UCSD-AML1 (cell line): ENCODE data around the gene CASK.
A peak's percentile ranks its signal among the peaks of the same experiment; 100 is the strongest.
"Not testable (repeated sequence)": the region's sequence is repeated elsewhere in the genome, so short reads cannot be mapped to it uniquely, and the experiment has no call there.

Source experiments
- DNase-seq: peaks from one replicate; lab custom pipeline; 2025; ENCODE audit not compliant: unreplicated experiment; lab: John Stamatoyannopoulos, UW

Gene CASK

DNA sequence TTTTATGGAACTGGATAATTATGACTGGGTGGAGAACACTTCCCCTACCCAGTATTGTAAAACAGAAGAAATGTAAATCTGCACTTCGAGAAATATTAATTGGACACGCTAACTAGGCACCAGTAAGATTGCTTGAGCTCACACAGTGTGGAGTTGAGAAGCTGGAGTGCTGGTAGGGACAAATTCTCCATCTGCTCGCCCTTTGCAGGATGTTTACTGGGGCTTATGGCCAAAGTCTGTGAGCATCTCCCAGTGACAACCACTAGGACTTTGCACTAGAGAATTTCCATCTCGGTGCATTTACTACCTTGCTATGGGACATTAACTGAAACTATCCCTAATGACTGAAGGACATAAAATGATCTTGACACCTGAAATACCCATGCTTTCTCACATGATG lies 268.3 kb downstream of the CASK start:
- no peak for DNase-seq

DNA sequence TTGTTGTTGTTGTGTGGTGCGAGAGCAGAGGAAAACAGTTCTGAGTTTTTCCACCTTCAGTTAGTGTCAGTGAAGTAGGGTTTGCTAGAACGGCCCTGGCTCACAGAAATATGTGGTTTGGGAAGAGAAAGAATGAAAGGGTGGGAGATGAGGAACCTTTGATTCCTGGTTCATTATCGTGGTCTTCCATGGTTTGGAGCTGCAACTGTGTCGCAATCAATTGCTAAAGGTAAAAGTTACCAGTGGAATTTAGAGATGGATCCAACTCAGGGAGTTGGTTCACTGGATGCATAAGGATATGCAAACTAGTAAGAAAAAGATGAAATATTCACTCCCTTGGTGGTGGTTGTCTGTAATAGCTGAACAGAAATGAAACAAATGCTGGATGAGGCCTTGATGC lies 270.2 kb downstream of the CASK start:
- no peak for DNase-seq

DNA sequence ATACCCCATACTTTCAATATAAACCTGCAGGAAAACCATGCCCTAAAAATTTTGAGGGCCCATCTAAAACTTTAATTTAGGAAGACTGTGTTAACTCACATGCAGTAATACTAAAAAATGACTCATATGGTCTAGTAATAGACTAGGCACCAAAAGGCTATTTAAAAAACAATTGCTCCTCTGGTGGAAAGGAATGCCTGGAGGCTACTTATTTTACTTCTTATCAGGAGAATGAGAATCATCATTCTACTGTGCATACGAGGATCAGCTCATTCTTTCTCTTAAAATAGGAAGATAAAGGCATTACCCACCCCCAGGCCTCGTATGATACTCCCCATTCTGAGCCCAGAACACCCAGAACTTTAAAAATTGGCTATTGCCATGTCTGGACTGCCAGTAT lies 277.2 kb downstream of the CASK start:
- not testable (repeated sequence) for DNase-seq

DNA sequence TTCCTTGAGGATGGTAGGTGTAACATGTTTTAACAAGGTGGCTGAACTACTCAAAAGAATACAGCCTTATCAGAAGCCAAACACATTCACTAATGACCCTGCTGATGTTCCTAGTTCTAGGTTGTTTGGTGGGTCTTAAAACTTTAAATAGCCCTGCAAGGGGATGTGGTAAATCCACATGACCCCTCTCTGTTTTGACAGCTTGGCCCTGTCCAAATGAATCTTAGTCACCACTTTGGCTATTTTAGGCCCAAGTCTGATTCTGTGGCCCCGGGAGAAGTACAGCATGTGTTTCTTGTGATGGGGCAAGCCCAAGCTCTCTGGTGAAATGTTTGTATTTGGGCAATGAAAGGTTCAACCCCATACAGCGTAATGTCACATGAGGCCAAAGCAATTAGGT lies 289.1 kb downstream of the CASK start:
- peak; percentile 38 for DNase-seq

DNA sequence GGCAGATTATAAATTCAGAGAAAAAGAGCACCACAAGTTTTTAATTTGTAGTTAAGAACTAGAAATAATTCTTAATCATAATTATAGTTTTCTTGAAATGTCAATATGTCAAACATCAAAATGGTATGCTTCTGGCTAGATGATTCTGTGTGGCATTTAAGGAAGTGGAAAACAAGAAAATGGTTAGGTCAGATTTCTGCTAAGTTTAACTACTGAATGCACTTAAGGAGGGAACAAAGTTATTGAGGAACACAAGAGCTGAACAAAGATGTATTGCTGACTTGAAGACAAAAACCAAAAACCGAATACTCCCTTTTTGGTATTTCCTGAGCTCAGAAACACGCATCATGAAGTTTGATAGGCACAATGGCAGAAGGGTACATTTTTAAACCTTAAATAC lies 293.3 kb downstream of the CASK start:
- no peak for DNase-seq

DNA sequence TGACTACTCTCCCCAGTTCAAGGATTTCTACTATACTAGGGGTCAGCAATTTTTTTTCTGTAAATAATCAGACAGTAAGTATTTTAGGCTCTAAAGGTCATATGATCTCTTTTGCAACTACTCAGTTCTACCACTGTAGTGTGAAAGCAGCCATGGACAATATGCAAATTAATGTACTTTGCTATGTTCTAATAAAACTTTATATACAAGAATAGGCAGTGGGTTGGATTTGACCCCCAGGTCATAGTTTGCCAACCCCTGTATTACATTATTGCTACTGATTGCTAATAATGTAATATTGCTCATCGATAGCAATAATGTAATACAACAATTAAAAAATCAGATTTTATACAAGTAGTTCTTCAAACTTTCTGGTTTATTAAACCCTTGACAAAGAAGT lies 293.8 kb downstream of the CASK start:
- no peak for DNase-seq

DNA sequence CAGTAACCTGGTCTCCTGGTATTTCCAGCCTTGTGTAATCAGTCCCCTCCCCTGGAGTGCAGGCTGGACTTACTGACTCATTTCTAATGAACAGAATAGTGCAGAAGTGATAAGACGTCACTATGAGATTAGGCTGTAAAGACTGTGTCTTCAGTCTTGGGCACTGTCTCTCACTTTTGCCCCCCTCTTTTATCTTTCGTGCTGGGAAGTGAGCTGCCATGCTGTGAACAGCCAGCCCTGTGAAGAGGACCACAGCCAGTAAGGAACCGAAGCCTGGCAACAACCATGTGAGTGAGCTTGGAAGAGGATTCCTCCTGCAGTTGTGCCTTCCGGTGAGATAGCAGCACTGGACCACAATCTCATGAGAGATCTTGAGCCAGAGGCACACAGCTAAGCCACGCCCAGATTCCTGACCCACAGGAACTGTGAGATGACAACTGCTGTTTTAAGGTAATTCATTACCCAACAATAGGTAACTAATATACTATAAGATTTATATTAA lies 302.1 kb downstream of the CASK start:
- peak; percentile 27 for DNase-seq

DNA sequence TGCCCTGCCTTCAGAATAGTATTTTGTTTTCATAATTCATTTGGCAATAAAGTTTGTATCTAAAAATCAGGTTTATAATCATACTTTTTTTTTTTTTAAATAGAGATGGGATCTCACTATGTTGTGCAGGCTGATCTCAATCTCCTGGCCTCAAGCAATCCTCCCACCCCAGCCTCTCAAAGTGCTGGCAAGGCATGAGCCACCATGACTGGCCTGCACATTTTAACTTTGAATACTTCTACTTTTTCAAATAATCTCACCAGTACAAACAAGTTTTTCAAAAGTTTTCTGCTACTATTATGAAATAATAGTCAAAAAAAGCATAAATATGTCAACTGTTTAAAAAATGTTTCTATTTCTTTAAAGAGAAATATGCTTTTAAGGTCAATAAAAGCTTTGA lies 304.1 kb downstream of the CASK start:
- no peak for DNase-seq

DNA sequence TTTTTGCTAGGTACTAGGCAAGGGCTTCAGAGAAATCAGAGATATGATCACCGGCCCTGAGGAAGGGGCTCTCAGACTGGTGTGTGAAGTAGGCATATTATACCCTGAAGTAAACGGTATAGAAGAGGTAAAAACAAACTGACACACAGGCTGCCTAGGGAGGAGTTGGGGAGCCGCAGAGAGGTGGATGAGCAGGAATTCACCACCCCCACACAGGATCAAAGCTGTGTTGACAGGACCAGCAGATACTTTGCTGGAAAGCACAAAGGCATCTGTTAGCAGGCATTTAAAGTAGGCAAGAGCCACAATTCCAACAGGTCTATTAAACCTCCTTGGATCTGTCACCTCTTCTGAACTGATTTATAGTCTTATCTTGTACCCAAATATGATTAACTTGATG lies 306.4 kb downstream of the CASK start:
- DNase-seq: no peak

DNA sequence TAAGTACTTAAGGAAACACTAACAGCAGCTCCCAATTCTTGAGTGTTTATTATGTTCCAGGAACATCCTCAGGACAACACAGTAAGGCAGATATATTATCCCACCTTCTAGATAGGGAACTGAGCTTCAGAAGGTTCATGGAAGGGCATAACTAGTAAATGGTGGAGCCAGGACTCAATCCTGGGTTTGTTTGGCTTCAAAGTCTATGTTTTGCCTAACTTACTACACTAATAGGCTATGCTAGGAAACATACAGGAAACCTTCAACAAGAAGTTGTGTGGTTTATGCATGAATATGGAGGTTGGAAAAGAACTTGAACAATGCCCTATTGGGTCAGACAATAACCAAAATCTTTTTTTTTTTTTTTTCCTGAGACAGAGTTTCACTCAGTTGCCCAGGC lies 307.1 kb downstream of the CASK start:
- no peak for DNase-seq

DNA sequence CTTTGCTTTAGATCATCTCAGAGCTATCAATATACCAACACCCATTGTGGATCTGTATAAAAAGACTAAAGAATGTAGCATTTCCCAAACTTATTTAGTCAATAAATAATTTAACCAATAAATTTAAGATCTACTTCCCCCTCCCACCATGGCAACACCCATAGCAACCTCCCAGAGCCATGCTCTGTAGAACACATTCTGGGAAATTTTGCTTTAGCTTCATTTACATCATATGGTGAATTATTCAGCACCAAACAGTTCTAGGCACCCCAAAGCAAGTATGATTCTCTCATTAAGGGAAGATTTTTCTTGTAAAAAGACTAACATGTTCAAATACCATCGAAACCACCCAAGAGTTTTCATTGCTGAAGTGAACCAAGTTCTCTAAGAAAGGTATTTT lies 315.1 kb downstream of the CASK start:
- no peak for DNase-seq

DNA sequence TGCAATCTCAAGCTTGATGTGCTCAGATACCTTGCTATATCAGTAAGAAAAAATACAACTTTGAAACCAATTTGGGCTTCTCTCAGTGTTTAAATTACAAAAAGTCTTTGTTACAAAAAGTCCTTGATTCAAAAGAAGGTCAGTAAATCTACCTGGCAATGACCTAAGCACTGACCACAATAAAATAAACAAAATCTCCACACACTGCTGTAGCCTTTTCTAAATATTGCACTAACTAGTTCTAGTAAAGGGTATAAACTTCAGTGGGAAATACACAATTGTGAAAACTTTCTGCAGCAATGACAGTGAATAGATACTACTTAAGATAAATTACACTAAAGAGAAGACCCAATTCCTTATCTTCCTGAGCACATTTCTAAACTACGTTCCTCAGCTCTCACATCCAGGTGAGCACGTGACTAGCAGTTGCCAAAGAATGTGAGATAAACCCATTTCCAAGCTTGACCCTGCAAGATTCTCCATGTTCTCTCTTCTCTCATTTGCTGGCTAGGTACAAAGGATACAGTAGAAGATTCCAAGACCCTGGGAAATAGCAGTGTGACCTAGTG lies 316.0 kb downstream of the CASK start:
- no peak for DNase-seq

DNA sequence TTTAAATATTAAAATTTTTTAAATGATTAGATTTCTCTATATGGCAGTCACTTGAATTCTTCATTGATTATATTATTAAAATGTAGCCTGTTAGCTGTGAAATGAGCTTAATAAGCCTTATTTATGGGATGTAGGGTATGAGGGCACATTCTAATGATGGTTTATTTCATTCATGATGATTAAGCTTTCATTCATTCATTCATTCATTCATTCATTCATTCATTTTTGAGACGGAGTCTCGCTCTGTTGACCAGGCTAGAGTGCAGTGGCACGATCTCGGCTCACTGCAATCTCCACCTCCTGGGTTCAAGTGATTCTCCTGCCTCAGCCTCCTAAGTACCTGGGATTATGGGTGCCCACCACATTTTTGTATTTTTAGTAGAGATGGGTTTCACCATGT lies 317.3 kb downstream of the CASK start:
- not testable (repeated sequence) for DNase-seq

DNA sequence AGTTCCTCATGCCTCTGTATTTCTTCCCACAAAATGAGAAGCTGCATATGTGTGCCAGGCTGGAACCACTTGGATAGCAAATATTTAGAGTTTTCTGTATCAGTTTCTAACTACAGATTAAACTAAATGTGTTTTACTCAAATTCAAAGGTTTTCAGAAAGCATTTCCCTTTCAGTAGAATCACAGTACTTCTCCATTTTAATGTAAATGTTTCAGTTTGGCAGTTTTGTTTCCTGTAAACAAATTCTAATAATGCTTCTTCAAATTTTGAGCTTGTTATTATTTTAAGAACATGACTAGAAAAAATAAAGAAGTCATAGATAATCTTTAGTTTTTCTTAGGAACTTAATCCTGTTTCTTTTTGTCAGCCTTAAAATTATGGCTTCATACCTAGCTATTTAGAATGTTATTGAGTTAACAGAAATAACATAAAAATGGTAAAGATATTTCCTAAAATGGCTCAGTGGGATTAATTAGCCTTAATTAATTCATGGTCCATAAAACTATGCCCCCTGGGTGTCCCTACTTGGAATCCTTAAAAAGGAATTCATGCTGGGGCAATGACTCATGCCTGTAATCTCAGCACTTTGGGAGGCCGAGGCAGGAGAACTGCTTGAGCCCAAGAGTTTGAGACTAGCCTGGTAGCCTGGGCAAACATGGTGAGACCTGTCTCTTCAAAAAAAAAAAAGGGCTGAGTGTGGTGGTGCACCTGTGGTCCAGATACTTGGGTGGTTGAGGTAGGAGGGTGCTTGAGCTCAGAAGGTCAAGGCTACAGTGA lies 318.4 kb downstream of the CASK start:
- no peak for DNase-seq

DNA sequence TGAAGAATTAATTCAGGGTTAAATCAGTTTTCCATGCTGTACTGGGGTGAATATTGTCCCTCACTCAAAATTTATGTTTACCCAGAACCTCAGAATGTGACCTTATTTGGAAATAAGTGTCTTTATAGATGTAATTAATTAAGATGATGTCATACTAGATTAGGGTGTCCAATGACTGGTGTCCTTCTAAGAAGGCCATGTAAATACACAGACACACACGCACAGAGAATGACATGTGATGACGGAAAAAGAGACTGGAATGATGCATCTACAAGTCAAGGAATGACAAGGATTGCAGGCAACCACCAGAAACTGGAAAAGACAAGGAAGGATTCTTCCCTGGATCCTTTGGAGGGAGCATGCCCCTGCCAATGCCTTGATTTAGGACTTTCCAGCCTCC lies 319.2 kb downstream of the CASK start:
- no peak for DNase-seq

DNA sequence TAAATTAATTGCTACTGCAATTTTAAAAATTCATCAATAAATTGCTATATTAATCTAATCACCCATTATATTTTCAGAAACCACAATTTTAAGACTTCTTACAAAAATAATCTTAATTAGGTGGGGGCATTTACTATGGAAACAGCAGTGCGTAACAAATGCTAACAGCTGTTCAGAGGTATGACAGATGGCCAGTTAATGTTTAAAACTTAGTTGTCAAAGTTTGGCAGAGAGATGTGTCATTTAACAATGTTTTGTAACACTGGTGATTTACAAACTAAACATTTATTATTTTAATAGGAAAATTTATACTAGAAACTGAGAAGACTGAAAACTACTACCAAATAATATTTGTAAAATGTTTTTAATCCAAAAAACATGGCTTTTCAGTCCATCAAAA lies 319.8 kb downstream of the CASK start:
- DNase-seq: no peak

DNA sequence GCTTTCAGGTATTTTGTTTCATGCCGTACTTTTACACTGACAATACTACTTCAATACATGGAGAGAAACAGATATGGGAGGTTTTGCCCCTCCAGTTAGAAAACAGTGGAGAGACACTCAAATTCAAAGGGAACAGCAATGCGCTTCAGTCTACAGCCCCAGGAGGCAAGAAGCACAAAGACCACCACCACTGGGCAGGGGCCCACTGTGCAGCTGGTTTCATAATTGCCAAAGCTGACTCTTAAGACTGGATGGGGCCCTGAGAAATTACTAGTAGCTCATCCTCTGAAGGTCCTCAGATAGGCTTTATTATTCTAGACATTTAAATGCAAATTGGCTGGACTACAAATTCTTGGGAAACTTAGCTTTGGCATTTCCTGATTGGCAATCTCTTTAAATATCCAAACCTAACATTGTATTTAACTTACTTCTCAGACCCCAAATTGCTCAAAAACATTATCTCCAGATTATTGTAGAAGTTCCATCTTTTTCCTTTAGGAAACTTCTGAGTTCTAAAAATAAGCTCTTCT lies 320.5 kb downstream of the CASK start:
- DNase-seq: no peak

DNA sequence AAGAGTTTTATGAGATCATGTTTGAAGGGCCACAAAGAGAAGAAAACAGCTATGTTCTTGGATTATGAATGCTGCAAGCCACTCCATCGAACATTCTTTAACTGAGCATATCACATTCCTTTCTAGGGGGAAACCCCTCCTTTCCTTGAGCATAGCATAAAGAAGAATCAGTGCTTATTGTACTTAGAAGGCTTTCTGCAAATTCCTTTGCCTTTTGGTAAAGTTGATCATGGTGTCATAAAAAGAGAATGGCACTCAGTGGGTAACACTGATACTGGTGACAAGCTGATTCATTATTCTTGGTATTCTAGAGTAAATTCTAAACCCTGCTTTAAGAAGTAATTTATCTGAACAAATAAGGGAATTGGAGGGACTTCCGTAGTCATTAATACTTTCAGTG lies 323.1 kb downstream of the CASK start:
- DNase-seq: no peak

DNA sequence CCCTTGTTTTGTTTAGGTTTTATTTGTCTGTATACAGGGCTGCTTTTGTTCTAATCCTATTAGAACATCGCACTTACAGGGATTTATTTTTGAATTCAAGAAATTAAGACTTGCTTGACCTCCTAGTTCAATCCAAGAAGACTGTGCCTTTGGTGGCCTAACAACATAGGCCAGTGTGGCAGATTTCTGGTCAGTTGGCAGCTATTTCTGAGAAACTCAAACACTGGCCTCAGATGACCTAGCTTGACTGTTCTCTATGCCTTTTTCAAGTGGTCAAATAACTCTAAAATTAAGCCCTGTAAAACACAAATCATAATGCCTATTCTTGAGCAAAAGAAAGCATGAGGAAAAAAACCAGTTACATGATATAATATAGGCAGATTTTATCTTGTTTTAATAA lies 323.8 kb downstream of the CASK start:
- DNase-seq: no peak

DNA sequence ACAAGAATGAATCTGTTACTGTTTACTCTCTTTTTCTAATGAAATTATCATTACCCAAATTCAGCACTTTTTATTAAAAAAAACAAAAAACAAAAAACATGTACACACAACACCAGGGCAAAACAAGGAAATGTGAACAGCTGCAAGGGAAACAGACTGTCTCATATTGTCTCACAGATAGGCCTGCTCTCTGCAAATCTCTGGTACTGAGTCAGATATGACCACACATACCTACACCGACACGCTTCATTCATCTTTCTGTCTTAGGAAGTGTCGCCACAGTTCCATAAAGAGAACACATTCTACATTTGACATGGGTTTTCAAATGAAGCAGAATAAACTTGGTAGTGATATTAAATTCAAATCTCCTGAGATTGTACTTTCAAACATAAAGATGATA lies 326.8 kb downstream of the CASK start:
- no peak for DNase-seq

DNA sequence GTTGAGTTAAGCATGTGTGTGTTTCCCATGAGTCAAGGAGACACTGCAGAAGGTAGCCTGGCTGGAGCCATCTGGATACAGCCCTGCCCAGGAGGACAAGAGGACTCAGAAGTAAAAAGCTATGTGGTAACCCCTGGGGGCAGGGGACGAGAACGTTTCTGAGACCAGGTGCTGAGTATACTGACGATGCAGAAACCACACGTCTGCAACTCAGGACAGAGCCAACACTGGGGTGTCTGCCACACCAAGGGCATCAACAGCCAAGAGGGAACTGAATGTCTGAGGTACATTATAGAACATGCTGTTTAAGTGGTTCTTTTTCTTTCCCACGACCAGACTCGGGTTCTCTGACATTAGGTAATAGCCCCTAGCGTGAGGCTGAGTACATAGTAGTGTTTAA lies 328.7 kb downstream of the CASK start:
- no peak for DNase-seq

DNA sequence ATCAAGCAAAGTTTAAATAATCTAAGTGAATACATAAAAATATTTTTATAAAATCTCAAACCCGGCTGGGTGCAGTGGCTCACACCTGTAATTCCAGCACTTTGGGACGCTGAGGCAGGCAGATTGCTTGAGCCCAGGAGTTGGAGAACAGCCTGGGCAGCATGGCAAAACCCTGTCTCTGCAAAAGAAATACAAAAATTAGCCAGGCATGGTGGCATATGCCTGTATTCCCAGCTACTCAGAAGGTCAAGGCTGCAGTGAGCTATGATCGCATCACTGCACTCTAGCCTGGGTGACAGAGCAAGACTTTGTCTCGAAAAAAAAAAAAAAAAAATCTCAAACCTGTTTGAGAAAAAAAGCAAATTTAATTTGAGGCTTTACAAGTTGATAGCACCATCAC lies 331.4 kb downstream of the CASK start:
- no peak for DNase-seq

DNA sequence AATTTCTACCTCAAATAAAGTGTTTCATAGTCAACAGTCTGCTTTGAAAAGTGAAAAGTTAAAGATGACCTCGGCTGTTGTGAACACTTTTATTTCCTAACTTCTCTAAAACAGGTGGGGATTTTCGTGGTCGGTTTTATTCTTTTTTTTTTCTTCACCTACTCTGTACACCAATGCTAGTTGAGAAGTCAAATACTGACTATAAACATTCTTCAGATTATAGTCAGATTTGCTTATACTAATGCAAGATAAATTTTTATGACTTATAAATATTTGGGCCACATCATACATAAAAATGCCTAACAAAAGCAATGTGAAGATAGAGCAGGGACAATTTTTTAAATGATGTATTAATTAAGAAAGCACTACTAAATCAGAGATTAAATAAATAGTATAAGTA lies 332.7 kb downstream of the CASK start:
- no peak for DNase-seq
